ENCODE data around the gene ACOXL.
"Not testable (repeated sequence)": the region's sequence is repeated elsewhere in the genome, so short reads cannot be mapped to it uniquely, and the experiment has no call there.

ACOXL gene

DNA sequence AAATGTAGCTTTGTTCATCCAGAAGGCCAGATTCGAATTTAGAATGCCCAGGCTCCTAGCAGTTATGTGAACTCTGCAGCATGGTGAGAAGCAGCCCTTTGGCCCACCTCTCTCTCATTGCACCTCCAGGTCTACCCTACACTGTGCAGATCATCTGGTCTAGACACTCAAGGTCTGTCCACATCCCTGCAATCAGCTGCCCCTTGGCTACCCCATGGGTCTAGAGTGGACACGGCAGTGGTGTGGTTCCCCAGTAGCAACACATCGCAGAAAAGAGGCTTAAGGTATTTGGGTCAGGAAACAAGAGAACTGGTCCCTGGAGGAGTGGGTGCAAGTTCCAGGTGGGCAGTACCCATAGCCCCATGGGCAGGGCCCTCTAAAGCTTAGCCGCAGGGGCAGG, 311.7 kb downstream of the ACOXL start:
- no peak for DNase-seq

DNA sequence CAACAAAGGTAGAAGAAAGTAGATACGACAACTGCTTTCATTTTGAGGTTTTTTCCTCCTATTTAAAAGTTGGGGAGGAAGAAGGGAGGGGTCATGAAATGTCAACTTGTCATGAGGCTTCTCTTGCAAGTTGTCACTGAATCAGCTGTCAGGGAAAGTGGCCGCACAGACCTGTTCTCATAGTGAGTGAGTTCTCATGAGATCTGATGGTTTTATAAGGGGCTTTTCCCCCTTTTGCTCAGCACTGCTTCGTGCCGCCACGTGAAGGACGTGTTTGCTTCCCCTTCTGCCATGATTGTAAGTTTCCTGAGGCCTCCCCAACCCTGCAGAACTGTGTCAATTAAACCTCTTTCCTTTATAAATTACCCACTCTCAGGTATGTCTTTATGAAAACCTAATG, 312.9 kb downstream of the ACOXL start:
- DNase-seq, result not testable (repeated sequence)

DNA sequence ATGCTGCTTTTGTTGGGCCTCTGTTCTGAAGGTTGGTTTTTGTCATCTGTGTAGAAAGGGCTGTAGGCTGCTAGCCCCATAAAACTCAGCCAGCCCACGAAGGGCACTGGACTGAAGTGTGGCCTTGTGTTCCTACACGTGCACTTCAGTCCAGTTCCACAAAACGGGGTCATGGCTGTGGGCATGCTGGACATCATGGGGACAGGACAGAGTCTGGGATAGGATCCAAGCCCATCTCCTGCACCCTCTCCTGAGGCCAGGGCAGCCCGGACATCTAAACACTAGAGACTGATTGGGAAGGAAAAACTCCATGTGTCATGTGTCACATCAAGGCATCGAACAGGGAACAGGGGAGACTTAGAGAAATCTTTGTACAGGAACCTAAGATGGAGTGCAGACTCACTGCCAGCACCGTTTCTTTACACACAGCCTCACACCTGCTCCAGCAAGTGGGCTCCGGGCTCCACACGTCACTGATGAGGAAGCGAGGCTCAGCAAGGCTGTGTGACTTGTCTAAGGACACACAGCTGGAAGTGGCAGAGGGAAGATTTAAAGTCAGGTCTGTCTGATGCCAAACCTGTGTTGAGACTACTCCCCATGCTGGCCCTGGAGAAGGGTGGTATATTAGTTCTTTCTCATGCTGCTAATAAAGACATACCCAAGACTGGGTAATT, 313.5 kb downstream of the ACOXL start:
- no peak for DNase-seq

DNA sequence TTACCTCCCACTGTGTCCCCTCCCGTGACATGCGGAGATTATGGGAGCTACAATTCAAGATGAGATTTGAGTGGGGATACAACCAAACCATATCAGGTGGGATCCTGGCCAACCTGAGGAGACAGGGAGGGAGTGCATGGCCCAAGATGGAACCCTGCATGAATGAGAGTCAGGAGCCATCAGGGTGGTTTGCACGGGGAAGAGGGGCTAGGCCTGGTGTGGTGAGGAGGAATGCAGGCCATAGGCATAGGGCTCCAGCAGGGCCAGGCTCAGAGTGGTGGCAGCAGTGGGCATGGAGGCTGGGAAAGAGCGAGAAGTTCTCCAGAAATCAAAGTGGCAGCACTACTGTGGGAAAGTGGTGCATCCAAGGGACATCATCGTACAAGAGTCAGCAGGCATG, 314.3 kb downstream of the ACOXL start:
- DNase-seq, result no peak

DNA sequence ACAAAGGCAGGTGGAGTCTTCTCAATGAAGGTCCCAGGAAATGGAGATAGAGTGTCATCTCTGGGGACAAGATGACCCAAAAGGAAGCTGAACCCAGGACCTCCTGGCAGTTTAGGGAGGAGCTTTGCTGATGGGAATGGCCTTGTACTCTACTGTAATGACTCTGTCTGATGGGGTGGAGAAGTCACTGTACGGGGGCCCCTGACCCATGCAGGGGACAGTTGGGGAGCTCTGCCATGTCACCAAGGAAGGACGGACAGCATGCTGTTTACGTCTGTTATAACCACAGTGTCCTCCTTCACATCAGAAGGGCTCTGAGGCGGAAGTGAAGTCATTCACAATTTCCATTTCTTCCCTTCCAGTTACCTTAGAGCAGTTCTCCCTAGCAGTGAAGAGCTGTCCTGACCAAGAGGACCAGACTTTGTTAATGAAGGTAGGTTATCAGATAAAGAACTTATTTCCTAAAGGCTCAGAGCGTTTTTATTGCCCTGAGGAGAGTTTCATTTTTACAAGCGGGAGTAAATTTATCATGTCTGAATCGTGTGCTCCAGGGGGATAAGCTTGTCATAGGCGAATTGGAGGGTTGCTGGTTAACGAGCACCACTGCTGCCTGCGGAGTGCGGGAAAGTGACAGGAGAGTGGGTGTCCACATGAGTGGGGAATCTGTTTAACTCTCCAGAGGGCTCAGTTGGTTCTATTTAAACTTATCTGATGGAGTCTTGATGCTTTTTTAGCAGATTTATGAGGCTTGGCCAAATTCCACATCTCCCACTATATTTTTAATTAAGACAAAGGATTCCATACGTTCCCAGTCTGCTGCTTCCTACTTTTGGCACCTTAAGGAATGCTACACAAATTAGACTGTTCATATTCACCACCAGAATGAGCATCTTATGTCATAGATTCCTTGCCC, 316.7 kb downstream of the ACOXL start:
- no peak for DNase-seq

DNA sequence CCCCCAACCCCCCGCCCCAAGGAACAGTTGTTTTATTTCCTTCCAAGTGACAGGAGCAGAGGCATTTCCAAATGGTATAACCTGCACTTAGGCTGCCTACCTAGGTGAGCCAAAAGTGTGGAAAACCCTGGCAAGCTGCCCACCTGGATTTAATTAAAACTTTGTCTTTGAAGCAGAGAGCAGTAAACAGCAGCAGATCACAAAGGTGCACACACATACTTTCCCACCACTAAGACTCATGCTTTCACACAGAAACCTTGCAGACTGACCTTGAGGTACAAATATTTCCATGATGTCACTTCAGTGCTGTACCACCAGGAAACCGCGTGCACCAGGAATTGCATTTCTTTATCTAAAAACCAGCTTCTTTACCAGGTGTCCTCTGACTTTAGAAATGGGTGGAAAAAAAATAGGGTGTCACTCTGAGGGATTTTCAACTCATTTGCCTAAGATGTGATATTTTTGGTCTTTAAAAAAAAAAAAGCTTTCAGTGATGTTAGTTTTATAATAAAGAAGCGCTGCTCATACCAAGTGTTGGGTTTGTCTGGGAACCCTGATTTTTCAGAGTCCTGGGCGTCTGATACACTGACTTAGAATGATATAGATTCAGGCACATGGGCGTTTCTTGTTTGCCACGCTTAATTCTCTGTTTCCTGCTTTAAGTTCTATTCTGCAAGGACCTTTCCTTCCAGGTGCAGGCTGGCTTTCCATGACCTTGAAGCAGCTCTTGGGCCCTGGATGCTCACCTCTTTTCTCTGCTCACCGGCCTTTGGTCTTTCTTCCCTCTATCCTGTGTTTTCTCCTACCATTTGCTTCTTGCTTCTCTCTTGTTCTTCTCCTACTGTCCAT, 317.6 kb downstream of the ACOXL start:
- no peak for DNase-seq

DNA sequence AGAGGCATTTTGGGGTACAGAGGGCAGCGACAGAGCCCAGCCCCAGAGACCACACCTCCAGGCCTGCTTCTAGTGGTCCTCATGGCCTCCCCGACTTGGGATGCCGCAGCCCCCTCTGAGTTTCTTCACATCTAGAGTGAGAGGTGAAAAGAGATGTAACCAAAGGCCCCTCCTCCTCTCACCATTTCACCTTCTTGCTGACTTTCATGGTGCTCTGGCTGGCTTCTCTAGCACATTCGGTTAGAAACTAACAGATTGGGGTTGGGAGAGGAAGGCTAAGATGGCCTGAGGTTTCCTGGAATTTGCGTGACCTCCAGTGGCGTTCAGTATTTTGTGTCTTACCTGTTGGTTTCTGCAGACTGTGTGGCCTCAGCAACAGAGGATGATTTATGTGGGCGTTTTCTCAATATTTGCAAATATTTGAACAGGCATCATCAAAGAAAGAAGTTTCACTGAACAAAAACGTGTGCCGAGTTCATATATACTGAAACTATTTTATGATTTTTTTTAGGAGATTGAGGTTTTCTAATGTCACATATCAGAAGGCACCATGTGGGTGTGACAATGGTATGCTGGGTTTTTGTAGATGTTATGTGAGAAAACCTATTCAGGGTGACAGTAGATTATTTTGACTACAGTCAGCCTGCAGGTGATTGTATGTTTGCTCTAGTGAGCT, 318.5 kb downstream of the ACOXL start:
- DNase-seq, result no peak

DNA sequence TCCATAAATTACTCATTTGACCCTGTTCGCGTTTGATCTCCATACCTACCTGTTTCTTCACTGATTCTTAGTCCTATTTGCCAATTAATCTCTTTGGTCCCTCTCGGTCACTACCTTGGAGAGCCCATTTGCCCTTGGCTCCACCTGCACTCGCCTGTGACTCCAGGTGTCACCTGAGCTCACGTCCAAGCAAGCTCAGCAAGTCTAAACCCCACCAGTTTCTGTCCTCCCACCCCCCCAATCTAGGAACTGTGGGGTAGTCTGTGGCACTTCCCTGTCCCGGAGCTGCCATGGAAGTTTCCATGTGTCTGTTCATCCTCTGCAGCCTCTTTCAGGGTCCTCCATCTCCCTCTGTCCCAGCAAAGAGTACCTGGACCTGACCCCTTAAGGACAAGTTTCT, 320.2 kb downstream of the ACOXL start:
- DNase-seq, result no peak

DNA sequence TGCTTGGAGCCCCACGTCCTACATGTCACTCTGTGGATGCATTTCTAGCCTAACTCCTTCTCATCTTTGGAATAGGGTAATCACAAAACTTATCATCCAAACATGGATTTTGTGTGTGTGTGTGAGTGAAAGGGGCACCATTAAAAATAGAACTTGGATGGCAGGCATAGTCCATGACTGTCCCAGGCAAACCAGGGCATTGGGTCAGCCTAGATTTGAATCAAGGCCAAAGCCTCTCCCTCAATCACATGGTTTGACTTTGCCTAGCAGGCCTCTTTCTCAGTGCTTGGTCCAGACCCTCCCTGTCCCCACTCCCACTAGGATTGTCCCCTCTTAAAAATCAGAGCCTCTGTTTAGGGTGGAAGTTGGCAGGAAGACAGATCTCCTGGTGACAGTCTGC, 320.9 kb downstream of the ACOXL start:
- no peak for DNase-seq

DNA sequence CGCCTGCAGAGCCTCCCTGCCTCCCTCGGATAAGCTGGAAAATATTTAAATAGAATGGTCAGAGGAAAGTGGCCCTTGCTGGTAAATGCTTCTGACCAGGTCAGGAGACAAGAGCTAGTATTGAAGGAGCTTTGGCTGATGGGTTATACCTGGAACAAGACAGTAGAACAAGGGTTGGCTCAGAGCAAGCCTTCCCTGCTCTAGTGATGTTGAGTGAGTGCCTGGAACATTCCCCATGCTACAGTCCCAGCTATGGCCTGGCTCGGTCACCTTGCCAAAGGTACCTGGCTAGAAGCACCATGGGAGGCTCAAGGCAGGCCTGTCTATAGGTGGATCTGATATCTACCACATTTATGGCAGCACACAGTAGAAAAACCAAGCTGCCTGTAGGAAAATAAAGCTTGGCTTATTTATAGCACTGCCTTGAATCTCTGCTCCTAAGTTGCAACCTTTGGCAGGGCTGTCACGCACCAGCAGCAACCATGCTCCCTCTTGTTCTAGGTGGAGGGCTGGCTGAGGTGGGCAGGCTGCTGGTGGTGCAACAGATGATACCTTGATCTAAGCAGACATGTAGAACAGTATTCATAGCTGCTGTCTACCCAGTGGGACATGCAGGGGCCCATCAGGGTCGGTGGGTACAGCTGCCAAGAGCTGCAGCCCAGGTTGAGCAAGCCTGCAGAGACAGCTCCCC, 321.6 kb downstream of the ACOXL start:
- no peak for DNase-seq

DNA sequence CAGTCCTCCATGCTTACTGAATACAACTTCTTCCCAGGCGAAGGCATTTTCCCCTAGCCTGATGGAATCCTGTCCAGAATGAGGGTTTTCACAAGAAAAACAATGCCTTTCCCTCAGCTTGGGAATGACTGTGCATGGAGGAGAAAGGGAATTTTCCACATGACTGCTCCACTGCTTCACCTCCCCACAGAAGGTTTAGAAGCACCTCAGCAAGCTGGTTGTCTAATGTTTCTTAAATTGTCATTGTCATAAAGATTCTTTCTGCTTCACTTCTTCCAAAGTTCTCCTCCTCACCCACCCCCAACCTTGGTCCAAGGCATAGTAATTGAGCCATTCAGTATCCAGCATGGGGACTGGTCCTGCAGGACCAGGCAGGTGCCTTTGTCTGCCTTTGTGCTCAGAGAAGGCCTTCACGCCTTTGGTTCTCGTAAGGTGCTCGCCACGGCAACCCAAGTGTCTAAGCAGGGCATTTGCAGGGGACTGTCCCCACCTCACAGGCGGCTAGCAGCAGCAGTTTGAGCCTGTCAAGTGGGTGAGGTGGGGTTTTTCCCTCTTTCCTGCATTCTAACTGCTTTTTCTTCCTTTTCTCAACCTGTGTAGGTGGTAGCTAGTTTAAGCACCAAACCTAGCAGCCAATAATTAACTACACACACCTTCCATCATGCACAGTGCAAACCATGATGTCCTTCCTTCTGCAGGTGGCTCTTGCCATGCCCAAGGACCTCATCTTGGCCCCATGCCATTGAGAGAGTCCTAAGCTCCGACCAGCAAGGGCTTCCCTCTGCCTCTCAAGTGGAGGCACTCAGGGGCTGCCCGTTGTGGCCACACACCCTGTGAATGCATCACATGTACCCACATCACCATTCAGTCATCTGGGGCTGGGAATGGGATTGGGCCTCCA, 322.7 kb downstream of the ACOXL start:
- DNase-seq, result no peak

DNA sequence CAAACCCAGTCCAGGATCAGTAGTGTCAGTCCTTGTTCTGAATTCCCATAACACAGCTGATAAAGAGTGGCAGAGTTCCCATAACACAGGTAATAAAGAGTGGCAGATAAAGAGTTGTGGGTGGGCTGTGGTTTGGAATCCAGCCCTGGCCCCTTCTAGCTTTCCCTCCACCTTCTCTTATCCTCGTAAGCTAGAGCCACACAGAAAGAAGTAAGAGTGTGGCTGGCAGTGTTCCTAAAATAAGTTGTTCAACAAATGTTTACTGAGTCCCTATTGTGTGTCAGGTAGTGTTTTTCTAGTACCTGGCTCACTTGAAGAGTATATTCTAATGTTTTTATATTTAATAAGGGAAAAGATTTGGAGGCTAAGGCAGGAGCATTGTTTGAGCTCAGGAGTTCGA, 323.4 kb downstream of the ACOXL start:
- DNase-seq, result no peak

DNA sequence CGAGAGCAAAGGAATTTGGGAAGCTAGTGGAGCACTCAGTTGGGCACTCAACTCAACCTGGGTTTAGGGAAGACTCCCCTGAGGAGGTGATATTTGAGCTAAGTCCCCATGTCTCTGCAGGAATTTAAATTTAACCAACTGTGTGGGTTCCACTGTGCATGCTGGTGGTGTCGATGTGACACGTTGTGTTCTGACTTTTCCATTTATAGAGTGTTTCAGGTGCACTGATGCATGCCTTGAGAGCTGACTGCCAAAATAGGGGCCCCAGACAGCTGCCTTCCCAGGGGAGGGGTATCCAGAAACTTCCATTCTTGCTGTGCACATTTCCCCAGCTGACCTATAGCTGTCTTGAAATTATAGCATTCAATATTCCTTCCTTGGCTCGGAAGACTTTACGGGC, 324.7 kb downstream of the ACOXL start:
- DNase-seq, result no peak

DNA sequence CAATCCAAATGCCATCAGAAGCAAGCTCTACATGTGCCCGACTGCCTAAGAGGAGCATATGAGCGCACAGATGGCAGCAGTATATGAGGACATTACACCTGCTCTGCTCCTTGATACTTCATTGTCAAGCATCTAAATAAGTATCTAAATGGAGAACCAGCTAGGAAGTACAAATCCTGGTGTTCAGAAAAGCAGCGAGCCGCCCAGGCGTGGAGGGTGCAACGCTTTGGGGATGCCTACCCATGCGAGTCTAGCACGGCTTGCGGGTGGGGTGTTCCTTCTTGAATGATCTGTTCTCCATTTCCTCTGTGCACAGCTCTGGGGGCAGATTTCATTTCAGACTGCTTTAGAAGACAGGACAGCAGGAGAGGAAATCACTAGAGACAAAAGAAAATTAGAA, 325.3 kb downstream of the ACOXL start:
- DNase-seq, result no peak

DNA sequence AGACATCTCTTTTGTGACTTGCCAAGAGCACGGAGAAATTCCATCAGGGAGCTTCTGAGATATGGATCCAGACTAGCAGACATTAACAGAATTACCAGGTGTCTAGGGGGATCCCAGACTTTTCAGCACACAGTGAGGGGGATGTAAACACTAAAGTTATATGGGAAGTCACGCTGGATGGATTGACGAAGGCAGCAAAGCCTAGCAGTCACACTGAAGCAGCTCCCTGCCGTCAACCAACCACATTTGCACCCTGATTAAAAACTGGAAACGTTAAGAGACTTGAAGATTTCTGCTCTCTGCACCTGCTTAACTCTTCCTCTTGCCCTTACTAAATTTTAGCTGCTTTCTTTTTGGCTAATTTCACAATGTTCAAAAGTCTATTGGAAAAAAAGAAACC, 325.9 kb downstream of the ACOXL start:
- DNase-seq, result no peak

DNA sequence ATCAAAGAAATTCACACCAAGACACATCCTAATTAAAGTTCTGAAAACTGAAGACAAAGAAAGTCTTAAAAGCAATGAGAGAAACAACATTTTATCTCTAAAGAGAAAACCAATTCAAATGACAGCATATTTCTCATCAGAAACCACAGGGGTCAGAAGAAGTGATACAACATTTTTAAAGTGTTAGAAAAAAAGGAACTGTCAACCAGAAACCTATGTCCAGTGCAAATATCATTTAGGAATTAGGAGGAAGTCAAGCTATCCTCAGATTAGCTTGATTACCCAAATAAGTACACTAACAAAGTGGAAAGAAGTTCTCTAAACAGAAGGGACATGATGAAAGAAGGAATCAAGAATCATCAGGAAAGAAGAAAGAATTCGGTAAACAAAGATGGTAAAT, 328.8 kb downstream of the ACOXL start:
- no peak for DNase-seq

DNA sequence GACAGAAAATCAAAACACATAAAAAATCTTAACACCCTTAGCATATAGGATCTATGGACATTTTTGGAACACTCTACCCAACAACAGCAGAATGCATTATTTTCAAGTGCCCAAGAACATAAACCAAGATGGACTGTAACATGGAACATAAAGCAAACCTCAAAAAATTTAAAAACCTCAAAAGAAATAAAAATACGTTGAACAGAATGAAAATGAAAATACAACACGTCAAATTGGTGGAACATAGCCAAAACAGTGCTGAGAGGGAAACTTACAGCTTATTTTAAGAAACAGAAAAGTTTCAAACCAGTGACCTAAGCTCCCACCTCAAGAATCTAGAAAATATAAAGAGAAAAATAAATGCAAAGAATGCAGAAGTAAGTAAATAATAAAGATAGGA, 330.0 kb downstream of the ACOXL start:
- DNase-seq, result no peak

DNA sequence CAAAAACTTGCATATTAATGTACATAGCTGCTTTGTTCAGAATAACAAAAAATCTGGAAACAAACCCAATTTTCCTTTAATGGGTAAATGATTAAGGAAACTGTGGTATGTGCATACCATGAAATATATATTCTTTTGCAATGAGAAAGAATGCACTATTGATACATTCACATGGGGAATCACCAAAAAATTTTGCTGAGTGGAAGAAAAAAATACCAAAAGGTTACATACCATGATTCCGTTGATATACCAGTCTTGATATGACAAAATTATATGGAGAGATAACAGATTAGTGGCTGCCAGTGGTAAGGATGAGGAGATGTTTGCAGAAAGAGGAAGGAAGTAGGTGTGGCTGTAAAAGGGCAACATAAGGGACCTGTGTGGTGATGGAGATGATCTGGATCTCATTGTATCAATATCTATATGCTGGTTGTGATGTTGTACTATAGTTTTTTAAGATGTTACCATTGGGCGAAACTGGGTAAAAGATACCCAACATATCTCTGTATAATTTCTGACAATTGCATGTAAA, 333.8 kb downstream of the ACOXL start:
- DNase-seq, result no peak

DNA sequence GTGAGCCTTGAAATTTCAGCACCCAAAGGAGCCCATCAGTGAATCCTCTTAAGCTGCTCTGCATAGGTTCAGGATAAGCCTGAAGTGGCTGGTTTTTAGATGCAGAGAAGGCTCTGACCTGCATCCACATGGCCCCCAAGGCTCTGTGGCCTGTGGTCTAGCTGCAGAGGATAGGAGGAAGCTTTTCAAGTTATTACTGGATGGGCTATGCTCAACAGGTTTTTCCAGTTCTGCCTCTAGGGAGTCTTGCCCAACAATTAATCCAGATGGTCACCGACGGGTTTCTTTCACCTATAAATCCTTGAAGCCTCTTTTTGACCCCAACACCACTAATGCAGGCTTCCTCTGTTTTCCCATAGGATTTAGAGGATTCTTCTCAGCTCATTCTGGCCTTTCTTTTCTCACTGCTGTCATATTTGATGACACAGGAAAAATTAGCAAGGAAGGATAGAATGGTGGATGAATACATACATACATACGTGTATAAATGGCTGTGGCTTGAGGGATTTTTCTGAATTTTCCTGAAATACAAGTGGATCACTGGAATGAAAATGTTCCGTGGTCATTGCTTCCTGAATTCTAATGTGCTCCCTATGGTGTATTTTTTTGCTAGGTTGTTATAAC, 336.2 kb downstream of the ACOXL start:
- no peak for DNase-seq

DNA sequence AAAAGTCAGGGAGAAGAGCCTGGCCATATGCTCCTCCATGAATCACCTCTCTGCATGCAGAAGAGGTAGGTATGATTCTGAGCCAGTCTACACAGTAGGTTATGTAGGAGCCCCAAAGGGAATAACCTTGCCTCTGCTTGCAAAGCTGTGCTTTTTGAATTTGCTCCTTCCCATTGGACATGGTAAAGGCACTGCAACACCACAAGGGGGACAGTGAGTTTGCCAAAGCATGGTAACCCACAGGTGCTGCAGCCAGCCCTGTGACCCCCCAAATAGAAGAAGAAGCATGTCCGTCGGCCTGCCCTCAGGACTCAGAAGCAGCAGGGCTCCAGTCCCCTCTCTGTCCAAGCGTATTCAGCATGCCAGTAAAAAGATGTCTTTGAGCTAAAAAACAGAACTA, 337.3 kb downstream of the ACOXL start:
- no peak for DNase-seq

All from effector CD8-positive, alpha-beta T cell (primary cell).